ENCODE data around the gene FAM25A.
"Not testable (repeated sequence)": the region's sequence is repeated elsewhere in the genome, so short reads cannot be mapped to it uniquely, and the experiment has no call there.

Gene FAM25A

GRCh38 chr10:87038786-87039185 is 18.7 kb downstream of the FAM25A start:
- Histone ChIP-seq H4K20me1 (ENCODE audit: insufficient read depth, low read length) (no peaks in the 10 kb centered on the region), H2AFZ (ENCODE audit: low read length) (no peak overlapping the region), H3K79me2 (ENCODE audit: low read length) (no peaks in the 10 kb centered on the region), H3K4me3 (ENCODE audit: low read length) (no peak overlapping the region), H3K9ac (ENCODE audit: low read length) (no peak overlapping the region), H3K36me3 (replicated peaks; ENCODE audit: insufficient read depth, low read length) (no peaks in the 10 kb centered on the region), H3K4me1 (ENCODE audit: low read length) (no peaks in the 10 kb centered on the region), H3F3A (ENCODE audit: insufficient read depth, low read length) (no peaks in the 10 kb centered on the region), H3K27me3 (replicated peaks; ENCODE audit: insufficient read depth, low read length) (no peaks in the 10 kb centered on the region), H3K4me2 (ENCODE audit: low read depth, low read length) (no peak overlapping the region), H3K9me3 (replicated peaks; ENCODE audit: insufficient read depth, low read length) (no peaks in the 10 kb centered on the region), H3K27ac (ENCODE audit: low read length) (no peak overlapping the region), H3K9me2 (replicated peaks; ENCODE audit: insufficient read depth, low read length) (no peaks in the 10 kb centered on the region)
- TF ChIP-seq EZH2 (optimal IDR thresholded peaks at IDR 0.05; ENCODE audit: low read depth, low read length): no peak
- no peak for TF ChIP-seq EZH2phosphoT487 (IDR thresholded peaks at IDR 0.05; ENCODE audit: low read length)
- no peak for TF ChIP-seq CTCF (IDR thresholded peaks at IDR 0.05; ENCODE audit: low read length)
- DNase-seq: no peak

- not testable (repeated sequence) for H3K27ac ChIP-seq (ENCODE audit: low read length); H4K20me1 ChIP-seq (ENCODE audit: insufficient read depth, low read length); H2AFZ ChIP-seq (ENCODE audit: low read length); H3K4me3 ChIP-seq (ENCODE audit: low read length); H3K36me3 ChIP-seq (replicated peaks; ENCODE audit: insufficient read depth, low read length); H3F3A ChIP-seq (ENCODE audit: insufficient read depth, low read length); H3K9ac ChIP-seq (ENCODE audit: low read length); H3K4me2 ChIP-seq (ENCODE audit: low read depth, low read length); H3K4me1 ChIP-seq (ENCODE audit: low read length); DNase-seq; H3K79me2 ChIP-seq (ENCODE audit: low read length); H3K9me3 ChIP-seq (replicated peaks; ENCODE audit: insufficient read depth, low read length); H3K27me3 ChIP-seq (replicated peaks; ENCODE audit: insufficient read depth, low read length); H3K9me2 ChIP-seq (replicated peaks; ENCODE audit: insufficient read depth, low read length)
Measured at GRCh38 chr10:87043579-87043978, 23.5 kb downstream of the FAM25A start.

- H3K9ac ChIP-seq (ENCODE audit: low read length): no peak overlapping the region
- TF ChIP-seq CTCF (IDR thresholded peaks at IDR 0.05; ENCODE audit: low read length): no peak
- no peak for TF ChIP-seq EZH2 (optimal IDR thresholded peaks at IDR 0.05; ENCODE audit: low read depth, low read length)
- TF ChIP-seq EZH2phosphoT487 (IDR thresholded peaks at IDR 0.05; ENCODE audit: low read length): no peak
- no peak overlapping the region for H3K4me3 ChIP-seq (ENCODE audit: low read length)
Measured at GRCh38 chr10:87045434-87045938, 25.4 kb downstream of the FAM25A start.

GRCh38 chr10:87053111-87053510 is 33.0 kb downstream of the FAM25A start:
- Histone ChIP-seq H3K4me3 (ENCODE audit: low read length) (no peak overlapping the region), H3F3A (ENCODE audit: insufficient read depth, low read length) (no peaks in the 10 kb centered on the region), H3K4me2 (ENCODE audit: low read depth, low read length) (no peak overlapping the region), H3K79me2 (ENCODE audit: low read length) (no peaks in the 10 kb centered on the region), H3K9ac (ENCODE audit: low read length) (no peak overlapping the region), H3K9me3 (replicated peaks; ENCODE audit: insufficient read depth, low read length) (no peaks in the 10 kb centered on the region), H3K9me2 (replicated peaks; ENCODE audit: insufficient read depth, low read length) (no peaks in the 10 kb centered on the region), H4K20me1 (ENCODE audit: insufficient read depth, low read length) (no peaks in the 10 kb centered on the region), H2AFZ (ENCODE audit: low read length) (no peak overlapping the region), H3K36me3 (replicated peaks; ENCODE audit: insufficient read depth, low read length) (no peaks in the 10 kb centered on the region), H3K27ac (ENCODE audit: low read length) (no peak overlapping the region), H3K27me3 (replicated peaks; ENCODE audit: insufficient read depth, low read length) (no peaks in the 10 kb centered on the region), H3K4me1 (ENCODE audit: low read length) (no peaks in the 10 kb centered on the region)
- no peak for DNase-seq
- TF ChIP-seq EZH2 (optimal IDR thresholded peaks at IDR 0.05; ENCODE audit: low read depth, low read length) (no peak), EZH2phosphoT487 (IDR thresholded peaks at IDR 0.05; ENCODE audit: low read length) (no peak), CTCF (IDR thresholded peaks at IDR 0.05; ENCODE audit: low read length) (no peak)

More at GRCh38 chr10:87045434-87045938, 25.4 kb downstream of the FAM25A start:
- Histone ChIP-seq H3K79me2 (ENCODE audit: low read length) (no peaks in the 10 kb centered on the region), H2AFZ (ENCODE audit: low read length) (no peak overlapping the region), H3K4me1 (ENCODE audit: low read length) (no peaks in the 10 kb centered on the region), H4K20me1 (ENCODE audit: insufficient read depth, low read length) (no peaks in the 10 kb centered on the region), H3K9me3 (replicated peaks; ENCODE audit: insufficient read depth, low read length) (no peaks in the 10 kb centered on the region), H3K4me2 (ENCODE audit: low read depth, low read length) (no peak overlapping the region), H3K27ac (ENCODE audit: low read length) (no peak overlapping the region), H3K36me3 (replicated peaks; ENCODE audit: insufficient read depth, low read length) (no peaks in the 10 kb centered on the region), H3K27me3 (replicated peaks; ENCODE audit: insufficient read depth, low read length) (no peaks in the 10 kb centered on the region), H3F3A (ENCODE audit: insufficient read depth, low read length) (no peaks in the 10 kb centered on the region), H3K9me2 (replicated peaks; ENCODE audit: insufficient read depth, low read length) (no peaks in the 10 kb centered on the region)
- DNase-seq: no peak
